Stimulated activated CD8-positive, alpha-beta memory T cell treated with anti-CD3 and anti-CD28 coated beads, Interleukin-12 subunit alpha, Interleukin-12 subunit beta, amount 100 ng/mL, for 4 hours (primary cell): Measurements from ENCODE around the gene ARHGAP29.

Experiments used
- DNase-seq: peaks from one replicate; pipeline ENCODE4 v3.0.0-alpha.2; 2020; ENCODE audit warnings: low read depth

The ARHGAP29 gene

GRCh38 chr1:94234615-94235014 lies 2.8 kb downstream of the ARHGAP29 start:
- no peak for DNase-seq

GRCh38 chr1:94231746-94232145 lies 5.6 kb downstream of the ARHGAP29 start:
- no peak for DNase-seq

GRCh38 chr1:94230920-94231319 lies 6.5 kb downstream of the ARHGAP29 start:
- no peak for DNase-seq

GRCh38 chr1:94228640-94229375 lies 8.6 kb downstream of the ARHGAP29 start:
- DNase-seq: no peak

- DNase-seq: no peak
Observed at GRCh38 chr1:94227624-94228023, 9.8 kb downstream of the ARHGAP29 start.

GRCh38 chr1:94225845-94226244 lies 11.5 kb downstream of the ARHGAP29 start:
- DNase-seq: no peak

GRCh38 chr1:94218332-94218731 lies 19.1 kb downstream of the ARHGAP29 start:
- DNase-seq: no peak

GRCh38 chr1:94215955-94216354 lies 21.4 kb downstream of the ARHGAP29 start:
- no peak for DNase-seq

- no peak for DNase-seq
Observed at GRCh38 chr1:94209982-94210381, 27.4 kb downstream of the ARHGAP29 start.

GRCh38 chr1:94209425-94209824 lies 28.0 kb downstream of the ARHGAP29 start:
- DNase-seq: no peak

GRCh38 chr1:94207695-94208094 lies 29.7 kb downstream of the ARHGAP29 start:
- no peak for DNase-seq

- no peak for DNase-seq
Observed at GRCh38 chr1:94205639-94206038, 31.7 kb downstream of the ARHGAP29 start.

GRCh38 chr1:94202241-94202640 lies 35.1 kb downstream of the ARHGAP29 start:
- no peak for DNase-seq

GRCh38 chr1:94199398-94199797 lies 38.0 kb downstream of the ARHGAP29 start:
- DNase-seq: no peak

GRCh38 chr1:94194079-94194865 lies 43.1 kb downstream of the ARHGAP29 start:
- no peak for DNase-seq

- DNase-seq: no peak
Observed at GRCh38 chr1:94193128-94193527, 44.3 kb downstream of the ARHGAP29 start.

- DNase-seq: no peak
Observed at GRCh38 chr1:94191216-94191615, 46.2 kb downstream of the ARHGAP29 start.

- DNase-seq: no peak
Observed at GRCh38 chr1:94186946-94187345, 50.4 kb downstream of the ARHGAP29 start.

- DNase-seq: no peak
Observed at GRCh38 chr1:94183197-94183815, 54.1 kb downstream of the ARHGAP29 start.

GRCh38 chr1:94182191-94182590 lies 55.2 kb downstream of the ARHGAP29 start:
- no peak for DNase-seq

GRCh38 chr1:94180650-94181049 lies 56.7 kb downstream of the ARHGAP29 start:
- DNase-seq: no peak

GRCh38 chr1:94178901-94179300 lies 58.5 kb downstream of the ARHGAP29 start:
- no peak for DNase-seq

- no peak for DNase-seq
Observed at GRCh38 chr1:94169126-94169525, 68.3 kb downstream of the ARHGAP29 start.
